ENCODE measurements around the gene SLC16A12. TPM values are rescaled to one million over a fixed set of nuclear protein-coding genes. Genes with fewer than 3 reads are reported as not detected.
"Not testable (repeated sequence)": the region's sequence is repeated elsewhere in the genome, so short reads cannot be mapped to it uniquely, and the experiment has no call there.

Gene SLC16A12
- total RNA-seq, 4 donors from 2014 or later = 25.4 to 137 (median 35.3) TPM

DNA sequence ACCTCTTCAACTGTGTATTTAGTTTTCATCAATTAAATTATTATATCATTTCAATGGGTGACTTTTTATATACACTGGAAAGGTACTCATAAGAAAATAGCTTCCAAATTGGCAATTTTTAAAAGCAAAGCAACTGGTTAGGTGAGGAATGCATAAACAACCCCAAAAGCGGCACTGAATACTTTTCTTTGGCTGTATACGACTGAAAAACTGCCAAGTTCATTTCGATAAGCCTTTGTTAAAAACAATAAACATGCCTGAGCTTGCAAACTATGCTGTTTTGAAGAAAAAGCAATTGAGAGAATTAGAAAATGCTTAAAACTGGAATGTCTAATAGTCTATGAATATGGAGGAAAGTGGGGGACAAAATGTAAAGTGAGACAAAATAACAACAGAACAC, 2.9 kb downstream of the SLC16A12 start:
- Histone ChIP-seq H3K27me3 (no peaks in the 10 kb centered on the region), H3K9me3 (no peaks in the 10 kb centered on the region), H3K4me3 (replicated peaks in 1 of 3) (no peak overlapping the region), H3K36me3 (no peaks in the 10 kb centered on the region), H3K27ac (no peak overlapping the region), H3K4me1 (peaks cover 4 to 7% of the 10 kb centered on the region in 2 donors)
- TF ChIP-seq, protein P1, sequence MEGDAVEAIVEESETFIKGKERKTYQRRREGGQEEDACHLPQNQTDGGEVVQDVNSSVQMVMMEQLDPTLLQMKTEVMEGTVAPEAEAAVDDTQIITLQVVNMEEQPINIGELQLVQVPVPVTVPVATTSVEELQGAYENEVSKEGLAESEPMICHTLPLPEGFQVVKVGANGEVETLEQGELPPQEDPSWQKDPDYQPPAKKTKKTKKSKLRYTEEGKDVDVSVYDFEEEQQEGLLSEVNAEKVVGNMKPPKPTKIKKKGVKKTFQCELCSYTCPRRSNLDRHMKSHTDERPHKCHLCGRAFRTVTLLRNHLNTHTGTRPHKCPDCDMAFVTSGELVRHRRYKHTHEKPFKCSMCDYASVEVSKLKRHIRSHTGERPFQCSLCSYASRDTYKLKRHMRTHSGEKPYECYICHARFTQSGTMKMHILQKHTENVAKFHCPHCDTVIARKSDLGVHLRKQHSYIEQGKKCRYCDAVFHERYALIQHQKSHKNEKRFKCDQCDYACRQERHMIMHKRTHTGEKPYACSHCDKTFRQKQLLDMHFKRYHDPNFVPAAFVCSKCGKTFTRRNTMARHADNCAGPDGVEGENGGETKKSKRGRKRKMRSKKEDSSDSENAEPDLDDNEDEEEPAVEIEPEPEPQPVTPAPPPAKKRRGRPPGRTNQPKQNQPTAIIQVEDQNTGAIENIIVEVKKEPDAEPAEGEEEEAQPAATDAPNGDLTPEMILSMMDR (IDR thresholded peaks at IDR 0.05) = no peak
- no peak for TF ChIP-seq POLR2A (IDR thresholded peaks at IDR 0.05)
- intact Hi-C loops (cut with DNase I) = no loop called here
- DNase-seq = no peak
- 86 to 94% methylated on average over 3 of the region's 3 CpGs for WGBS, 2 donors

DNA sequence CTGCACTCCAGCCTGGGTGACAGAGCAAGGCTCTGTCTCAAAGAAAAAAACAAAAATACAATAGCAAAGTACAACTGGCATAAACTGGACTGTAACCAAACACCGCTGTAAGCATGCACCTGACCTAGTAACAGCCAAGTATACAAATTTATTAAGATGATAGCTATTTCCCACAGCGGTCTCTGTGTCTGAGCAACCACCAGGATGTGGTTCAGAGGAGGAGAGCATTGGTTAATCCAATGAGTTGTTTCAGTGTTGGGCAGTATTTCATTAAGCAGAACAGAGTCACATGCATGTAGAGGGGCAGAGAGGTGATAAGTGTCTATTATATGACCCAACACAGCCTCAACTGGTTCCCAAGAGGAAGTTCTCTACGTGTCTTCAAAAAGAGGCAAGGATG, 4.0 kb downstream of the SLC16A12 start:
- no peaks in the 10 kb centered on the region for H3K9me3 ChIP-seq
- H3K27me3 ChIP-seq = no peaks in the 10 kb centered on the region
- H3K36me3 ChIP-seq = no peaks in the 10 kb centered on the region
- TF ChIP-seq, protein P1 (IDR thresholded peaks at IDR 0.05) = no peak
- no peak for TF ChIP-seq POLR2A (IDR thresholded peaks at IDR 0.05)
- H3K4me1 ChIP-seq = peaks cover 4 to 12% of the 10 kb centered on the region in 2 donors
- intact Hi-C loops (cut with DNase I) = no loop called here
- DNase-seq = no peak
- no peak overlapping the region for H3K27ac ChIP-seq
- H3K4me3 ChIP-seq (replicated peaks in 1 of 3) = no peak overlapping the region
- WGBS, 2 donors = 62 to 98% methylated on average over 3 of the region's 3 CpGs

DNA sequence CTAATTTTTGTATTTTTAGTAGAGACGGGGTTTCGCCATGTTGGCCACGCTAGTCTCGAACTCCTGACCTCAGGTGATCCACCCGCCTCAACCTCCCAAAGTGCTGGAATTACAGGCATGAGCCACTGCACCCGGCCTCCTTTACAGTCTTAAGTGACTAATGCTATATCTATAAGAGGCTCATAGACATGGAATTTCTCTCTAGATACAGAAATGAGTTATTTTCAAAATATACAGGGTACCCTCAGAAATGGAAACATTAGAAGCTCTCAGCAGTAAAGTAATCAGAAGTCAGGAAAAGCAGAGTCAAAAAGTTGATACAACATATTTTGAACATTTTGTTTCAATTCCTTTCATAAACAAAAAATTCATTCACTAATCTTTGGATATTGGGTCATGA, 5.7 kb downstream of the SLC16A12 start:
- H3K4me3 ChIP-seq (replicated peaks in 1 of 3); intact Hi-C loops (cut with DNase I): not testable (repeated sequence)
- 93 to 96% methylated on average over 6 of the region's 6 CpGs for WGBS, 2 donors

DNA sequence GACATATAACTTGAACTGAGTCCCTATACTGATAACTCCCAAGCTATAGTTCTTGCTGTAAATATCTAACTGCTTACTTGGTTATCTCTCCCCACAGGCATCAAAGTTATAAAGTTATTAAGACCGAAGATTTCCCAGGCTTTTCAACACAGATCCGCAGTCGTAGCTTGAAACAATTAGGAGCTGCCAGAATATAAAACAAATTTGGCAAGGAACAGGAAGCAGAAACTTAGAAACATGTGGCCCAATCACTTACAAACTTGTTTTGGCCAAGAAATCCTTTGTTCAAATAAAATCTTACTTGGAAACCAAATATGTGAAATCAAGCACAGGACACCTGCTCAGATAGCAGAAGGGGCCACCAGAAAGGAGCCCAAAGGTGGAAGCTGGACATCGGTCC, 9.0 kb downstream of the SLC16A12 start:
- intact Hi-C loops (cut with DNase I) = no loop called here
- H3K4me3 ChIP-seq (replicated peaks in 1 of 3) = no peak overlapping the region
- no peaks in the 10 kb centered on the region for H3K36me3 ChIP-seq
- no peaks in the 10 kb centered on the region for H3K27me3 ChIP-seq
- peaks cover 25 to 27% of the 10 kb centered on the region in 2 donors for H3K4me1 ChIP-seq
- H3K9me3 ChIP-seq = no peaks in the 10 kb centered on the region
- 78 to 80% methylated on average over 4 of the region's 4 CpGs for WGBS, 2 donors
- no peak for DNase-seq
- no peak overlapping the region for H3K27ac ChIP-seq
- no peak for TF ChIP-seq POLR2A (IDR thresholded peaks at IDR 0.05)
- TF ChIP-seq, protein P1 (IDR thresholded peaks at IDR 0.05) = no peak

More for the DNA sequence above, 5.7 kb downstream of the SLC16A12 start:
- H3K9me3 ChIP-seq, DNase-seq, H3K27me3 ChIP-seq, H3K27ac ChIP-seq, H3K36me3 ChIP-seq: not testable (repeated sequence)
- peaks cover 9 to 14% of the 10 kb centered on the region in 2 donors for H3K4me1 ChIP-seq

DNA sequence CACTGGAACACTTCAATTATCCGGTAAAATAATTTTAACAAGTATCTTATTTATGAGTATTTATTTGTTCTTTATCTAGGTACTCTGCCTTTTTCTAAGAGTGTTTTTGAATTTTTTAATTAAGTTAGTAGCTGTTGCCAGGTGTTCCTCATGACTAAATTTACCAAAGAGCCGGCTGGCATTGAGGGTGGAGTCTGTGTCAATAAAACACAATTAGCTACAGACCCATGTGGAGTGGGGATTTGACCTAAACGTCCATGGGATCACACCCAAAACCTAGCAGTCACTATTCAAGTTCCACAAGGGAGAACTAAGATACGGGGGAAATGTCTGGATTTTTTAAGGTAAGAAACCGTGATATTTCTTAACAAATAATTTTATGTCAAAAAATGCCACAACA, 9.8 kb downstream of the SLC16A12 start:
- Histone ChIP-seq H3K9me3 (no peaks in the 10 kb centered on the region), H3K4me1 (peaks cover 33 to 35% of the 10 kb centered on the region in 2 donors), H3K4me3 (replicated peaks in 1 of 3) (no peak overlapping the region), H3K36me3 (no peaks in the 10 kb centered on the region), H3K27me3 (no peaks in the 10 kb centered on the region), H3K27ac (no peak overlapping the region)
- 75 to 78% methylated on average over 5 of the region's 5 CpGs for WGBS, 2 donors
- DNase-seq = no peak
- TF ChIP-seq, protein P1 (IDR thresholded peaks at IDR 0.05) = no peak
- TF ChIP-seq POLR2A (IDR thresholded peaks at IDR 0.05) = no peak
- intact Hi-C loops (cut with DNase I) = no loop called here

DNA sequence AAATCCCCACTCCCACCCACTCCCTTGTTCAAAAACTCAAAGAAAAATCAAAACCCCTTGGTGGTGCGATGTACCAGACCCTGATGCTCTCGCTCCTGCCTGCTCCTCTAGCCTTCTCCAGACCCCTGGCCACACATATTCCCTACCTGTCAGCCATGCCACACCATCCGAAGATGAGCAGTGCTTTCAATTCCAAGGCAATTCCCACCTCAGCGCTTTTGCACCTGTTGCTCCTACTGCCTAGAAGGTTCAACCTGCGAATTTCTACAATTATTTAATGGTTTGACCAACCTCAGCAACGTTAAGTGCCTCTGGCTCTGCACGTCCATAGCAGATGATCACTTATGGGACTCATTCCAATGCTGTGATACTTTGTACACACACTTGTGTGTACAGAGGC, 11.1 kb downstream of the SLC16A12 start:
- 86 to 94% methylated on average over 7 of the region's 7 CpGs for WGBS, 2 donors
- peaks cover 41 to 46% of the 10 kb centered on the region in 2 donors for H3K4me1 ChIP-seq
- TF ChIP-seq, protein P1 (IDR thresholded peaks at IDR 0.05) = no peak
- TF ChIP-seq POLR2A (IDR thresholded peaks at IDR 0.05) = no peak
- no peak overlapping the region for H3K4me3 ChIP-seq (replicated peaks in 1 of 3)
- no peaks in the 10 kb centered on the region for H3K27me3 ChIP-seq
- H3K27ac ChIP-seq = no peak overlapping the region
- H3K9me3 ChIP-seq = no peaks in the 10 kb centered on the region
- intact Hi-C loops (cut with DNase I) = no loop called here
- DNase-seq = no peak
- no peaks in the 10 kb centered on the region for H3K36me3 ChIP-seq
